Thyroid gland (tissue), 4 donors: ENCODE results near the gene SETMAR. TPM values are rescaled to one million over a fixed set of nuclear protein-coding genes. Genes with fewer than 3 reads are reported as not detected.

ENCODE experiments used
- DNase-seq, 2 donors: peaks; one replicate each; pipeline ENCODE4 v3.0.0-alpha.2; 2019
- H3K27ac ChIP-seq, 3 donors: fragments of 200-600 bp; sonication (generic); 1 replicate in 2 of 3; 2 replicates in 1 of 3; pipeline ENCODE4 v1.5.1; 2016 to 2019; ENCODE audit warnings: mild to moderate bottlenecking in 1 of 3, moderate library complexity in 1 of 3
- H3K27me3 ChIP-seq: fragments of 200-600 bp; sonication (generic); one replicate; pipeline ENCODE4 v1.5.1; 2019
- H3K36me3 ChIP-seq, 2 donors: fragments of 200-600 bp; sonication (generic); one replicate each; pipeline ENCODE4 v1.5.1; 2016 to 2019
- H3K4me1 ChIP-seq, 2 donors: fragments of 200-600 bp; sonication (generic); one replicate each; pipeline ENCODE4 v1.5.1; 2017 to 2019
- H3K4me3 ChIP-seq, 3 donors: fragments of 200-600 bp; sonication (generic); replicated peaks in 1 of 3; 1 replicate in 2 of 3; 2 replicates in 1 of 3; pipeline ENCODE4 v1.5.1; 2016; ENCODE audit warnings: mild to moderate bottlenecking in 1 of 3
- H3K9me3 ChIP-seq: fragments of 200-600 bp; sonication (generic); one replicate; pipeline ENCODE4 v1.5.1; 2017
- CTCF ChIP-seq, 6 experiments: fragments of 200-600 bp in 3 of 6; fragments of 450-650 bp in 3 of 6; sonication (generic) in 3 of 6; IDR thresholded peaks; one replicate each; pipeline ENCODE4 v1.5.1; 2016 to 2019; ENCODE audit warnings: antibody characterized with exemption in 6 of 6, mild to moderate bottlenecking in 2 of 6, inconsistent platforms in 1 of 6, moderate library complexity in 1 of 6
- POLR2A ChIP-seq, 2 donors: fragments of 450-650 bp; IDR thresholded peaks; one replicate each; pipeline ENCODE4 v1.6.1; 2017; ENCODE audit warnings: antibody characterized with exemption in 2 of 2, mild to moderate bottlenecking in 2 of 2, moderate library complexity in 1 of 2
- WGBS, 2 donors: methylation state at CpG; one replicate each; pipeline ENCODE4 v1.1.5; 2017; 5-methylcytosine and 5-hydroxymethylcytosine counted together
- intact Hi-C: fragments of 100-400 bp; cut with DNase I; formaldehyde crosslinking; loops from one replicate; pipeline ENCODE4 v1.15.1; 2023
- total RNA-seq, 4 donors: library from RNA; depleted of rRNA; stranded (reverse); fragments of >200 nt; gene quantifications; one replicate each; pipeline ENCODE4 v1.2.3, GENCODE V29; 2016

SETMAR gene
- total RNA-seq, 4 donors from 2014 or later: 33.4 to 36.7 (median 36.2) TPM

GRCh38 chr3:4306091-4306490, 2.9 kb downstream of the SETMAR start:
- intact Hi-C loops: no loop called here
- H3K4me1 ChIP-seq: peaks cover 41 to 58% of the 10 kb centered on the region in 2 donors
- no peak for DNase-seq
- TF ChIP-seq CTCF (IDR thresholded peaks at IDR 0.05) (no peak), POLR2A (IDR thresholded peaks at IDR 0.05) (no peak)
- no peak overlapping the region for H3K4me3 ChIP-seq
- H3K27me3 ChIP-seq: no peaks in the 10 kb centered on the region
- no peaks in the 10 kb centered on the region for H3K36me3 ChIP-seq
- no peaks in the 10 kb centered on the region for H3K9me3 ChIP-seq
- WGBS, 2 donors: 86 to 92% methylated on average over 8 of the region's 8 CpGs
- H3K27ac ChIP-seq: peak overlapping the region; percentile 70 to 98 (median 89)

GRCh38 chr3:4306860-4307259, 3.7 kb downstream of the SETMAR start:
- Histone ChIP-seq H3K27me3 (no peaks in the 10 kb centered on the region), H3K4me1 (peaks cover 41 to 64% of the 10 kb centered on the region in 2 donors), H3K36me3 (no peaks in the 10 kb centered on the region), H3K27ac (peak overlapping the region; percentile 70 to 98 (median 89)), H3K4me3 (no peak overlapping the region), H3K9me3 (no peaks in the 10 kb centered on the region)
- intact Hi-C loops: no loop called here
- WGBS, 2 donors: 22 to 38% methylated on average over 2 of the region's 2 CpGs
- TF ChIP-seq POLR2A (IDR thresholded peaks at IDR 0.05): no peak
- TF ChIP-seq CTCF (IDR thresholded peaks at IDR 0.05): no peak
- no peak for DNase-seq

DNA sequence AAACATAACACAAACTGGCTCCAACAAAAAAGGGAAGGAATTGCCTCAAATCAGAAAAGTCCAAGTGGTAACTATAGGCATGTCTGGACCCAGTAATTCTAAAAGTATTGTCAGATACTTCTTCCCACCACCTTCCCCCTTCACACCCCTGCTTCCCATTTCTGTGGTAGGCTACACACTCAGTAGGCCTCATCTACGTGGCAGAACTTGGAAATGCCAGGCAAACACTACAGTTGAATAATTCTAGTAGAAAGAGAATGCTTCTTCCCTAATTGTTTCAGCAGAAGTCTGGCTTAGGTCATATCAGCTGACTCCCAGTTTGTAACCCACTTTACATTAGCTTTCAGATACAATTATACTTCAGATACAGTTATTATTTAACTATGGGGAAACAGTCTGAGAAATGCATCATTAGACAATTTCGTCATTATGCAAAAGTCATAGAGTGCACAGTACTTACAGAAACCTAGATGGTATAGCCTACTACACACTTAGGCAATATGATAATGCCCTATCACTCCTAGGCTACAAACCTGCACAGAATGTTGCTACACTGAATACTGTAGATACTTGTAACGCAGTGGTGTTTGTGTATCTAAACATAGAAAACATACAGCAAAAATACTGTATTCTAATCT, 6.4 kb downstream of the SETMAR start:
- intact Hi-C loops: no loop called here
- H3K9me3 ChIP-seq: no peaks in the 10 kb centered on the region
- H3K4me1 ChIP-seq: peaks cover 34 to 53% of the 10 kb centered on the region in 2 donors
- H3K27ac ChIP-seq: peak overlapping the region in 1 of 3 donors; percentile 98
- H3K36me3 ChIP-seq: no peaks in the 10 kb centered on the region
- DNase-seq: no peak
- H3K4me3 ChIP-seq: no peak overlapping the region
- 80 to 91% methylated on average over 3 of the region's 3 CpGs for WGBS, 2 donors
- no peak for TF ChIP-seq CTCF (IDR thresholded peaks at IDR 0.05)
- TF ChIP-seq POLR2A (IDR thresholded peaks at IDR 0.05): no peak
- H3K27me3 ChIP-seq: no peaks in the 10 kb centered on the region

DNA sequence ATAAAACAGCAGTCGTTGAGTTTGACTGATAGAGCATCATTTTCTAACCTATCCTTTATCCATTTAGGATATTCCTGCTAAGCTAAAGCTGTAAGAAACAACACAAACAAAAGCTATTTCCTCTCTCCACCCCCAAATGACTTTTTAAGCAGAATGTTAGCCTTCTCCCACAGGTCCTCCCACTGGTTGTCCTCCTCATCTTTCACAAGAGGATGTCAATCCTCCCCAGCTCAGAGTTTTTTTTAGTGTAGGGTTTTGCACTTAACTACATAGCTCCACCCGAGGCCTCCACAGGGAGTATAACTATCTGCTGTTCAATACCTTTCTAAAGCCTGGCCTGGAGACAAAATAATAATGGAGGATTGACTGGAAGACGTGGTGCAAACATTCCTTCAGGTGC, 7.8 kb downstream of the SETMAR start:
- H3K4me1 ChIP-seq: peaks cover 20 to 39% of the 10 kb centered on the region in 2 donors
- H3K27ac ChIP-seq: no peak overlapping the region
- no peak for TF ChIP-seq CTCF (IDR thresholded peaks at IDR 0.05)
- no peak for TF ChIP-seq POLR2A (IDR thresholded peaks at IDR 0.05)

GRCh38 chr3:4311496-4311895, 8.3 kb downstream of the SETMAR start:
- H3K4me1 ChIP-seq: peaks cover 15 to 35% of the 10 kb centered on the region in 2 donors
- H3K27me3 ChIP-seq: no peaks in the 10 kb centered on the region
- peaks cover under 1 to 4% of the 10 kb centered on the region in 2 donors for H3K36me3 ChIP-seq
- TF ChIP-seq POLR2A (IDR thresholded peaks at IDR 0.05): no peak
- intact Hi-C loops: no loop called here
- H3K9me3 ChIP-seq: no peaks in the 10 kb centered on the region
- DNase-seq: no peak
- no peak overlapping the region for H3K27ac ChIP-seq
- no peak overlapping the region for H3K4me3 ChIP-seq

More for the DNA sequence above, 7.8 kb downstream of the SETMAR start:
- Histone ChIP-seq H3K27me3 (no peaks in the 10 kb centered on the region), H3K9me3 (no peaks in the 10 kb centered on the region), H3K36me3 (no peaks in the 10 kb centered on the region), H3K4me3 (no peak overlapping the region)
- no peak for DNase-seq
- WGBS, 2 donors: 64 to 77% methylated on average over 3 of the region's 3 CpGs
- intact Hi-C loops: no loop called here
